ENCODE measurements around the gene CACYBP. TPM values are rescaled to one million over a fixed set of nuclear protein-coding genes. Genes with fewer than 3 reads are reported as not detected.
A peak's percentile ranks its signal among the peaks of the same experiment; 100 is the strongest.

Gene CACYBP
- total RNA-seq, 2 experiments from 2014 or later = 394 to 452 TPM

GRCh38 chr1:174974711-174975119 lies 25.0 kb upstream of the CACYBP start:
- no peaks in the 10 kb centered on the region for H3K9me3 Mint-ChIP-seq (ENCODE audit: low read depth)
- POLR2A ChIA-PET = no interaction called here
- H3K27me3 Mint-ChIP-seq = no peaks in the 10 kb centered on the region
- ATAC-seq = no peak
- intact Hi-C loops (cut with DNase I, micrococcal nuclease) = no loop called here
- H3K27ac Mint-ChIP-seq = no peak overlapping the region
- no peak for DNase-seq
- no peak overlapping the region for H3K4me3 Mint-ChIP-seq
- peaks cover 40% of the 10 kb centered on the region for H3K4me1 Mint-ChIP-seq
- CTCF ChIA-PET = interaction anchor here (1.1 to 1.6 kb wide), 2 partner anchors 8 to 203 kb away, joined by 3 to 4 read pairs; no protein-coding TSS in a partner anchor
- H3K36me3 Mint-ChIP-seq (ENCODE audit: low read depth) = peaks cover 14% of the 10 kb centered on the region

GRCh38 chr1:174975764-174976163 lies 24.0 kb upstream of the CACYBP start:
- intact Hi-C loops (cut with DNase I, micrococcal nuclease) = no loop called here
- DNase-seq (no peak), ATAC-seq (no peak)
- Mint-ChIP-seq H3K27ac (peak overlapping the region; percentile 28), H3K9me3 (ENCODE audit: low read depth) (no peaks in the 10 kb centered on the region), H3K4me3 (no peak overlapping the region), H3K4me1 (peaks cover 41% of the 10 kb centered on the region), H3K27me3 (no peaks in the 10 kb centered on the region), H3K36me3 (ENCODE audit: low read depth) (peaks cover 11% of the 10 kb centered on the region)
- POLR2A ChIA-PET = no interaction called here
- CTCF ChIA-PET = interaction anchor here (0.7 to 1.7 kb wide), 5 partner anchors 10 to 25 kb away, joined by 3 to 11 read pairs (median 4); no protein-coding TSS in a partner anchor

DNA sequence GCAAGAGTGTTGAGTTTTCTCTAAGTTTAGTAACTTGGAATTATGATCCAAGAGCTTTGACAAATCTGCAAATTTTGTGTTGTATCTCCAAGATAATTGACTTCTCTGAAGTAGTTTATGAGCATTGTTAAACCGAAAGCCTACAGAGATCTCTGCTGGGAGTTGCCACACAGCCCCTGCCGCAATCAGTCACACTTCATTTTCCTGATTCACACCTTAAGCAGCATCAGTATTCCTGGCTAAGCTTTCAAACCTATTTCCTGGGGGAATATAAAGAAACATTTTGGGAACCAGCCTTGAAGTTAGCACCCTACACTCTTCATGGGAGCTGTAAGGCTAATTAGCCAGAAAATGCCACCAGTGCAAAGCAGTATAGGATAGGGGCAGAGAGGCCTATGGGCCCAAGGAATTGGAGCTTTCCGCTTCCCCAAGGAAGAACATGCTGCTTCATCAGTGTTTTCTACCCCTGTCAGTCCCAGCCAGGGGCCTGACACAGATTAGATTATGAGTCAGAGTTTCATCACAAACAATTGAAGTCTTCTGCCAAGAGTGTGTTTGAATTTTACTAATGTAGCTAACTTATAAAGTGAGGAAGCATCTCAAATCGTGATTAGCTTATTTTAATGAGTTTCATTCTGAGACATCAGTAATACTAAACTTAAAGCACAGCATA lies 23.2 kb upstream of the CACYBP start:
- no peaks in the 10 kb centered on the region for H3K27me3 Mint-ChIP-seq
- peaks cover 11% of the 10 kb centered on the region for H3K36me3 Mint-ChIP-seq (ENCODE audit: low read depth)
- intact Hi-C loops (cut with DNase I, micrococcal nuclease) = no loop called here
- DNase-seq = peak; percentile 16
- H3K4me1 Mint-ChIP-seq = peaks cover 37% of the 10 kb centered on the region
- ATAC-seq = peak; percentile 94
- H3K27ac Mint-ChIP-seq = peak overlapping the region; percentile 49
- no peak overlapping the region for H3K4me3 Mint-ChIP-seq
- H3K9me3 Mint-ChIP-seq (ENCODE audit: low read depth) = no peaks in the 10 kb centered on the region
- CTCF ChIA-PET = interaction anchor here (0.7 to 1.7 kb wide), 5 partner anchors 10 to 34 kb away, joined by 3 to 11 read pairs (median 4); no protein-coding TSS in a partner anchor
- POLR2A ChIA-PET = interaction anchor here (1.0 kb wide), 2 partner anchors 8 to 11 kb away, joined by 3 read pairs; no protein-coding TSS in a partner anchor

- CTCF ChIA-PET = interaction anchor here (0.7 to 2.6 kb wide), 24 partner anchors 9 to 217 kb away, joined by 3 to 11 read pairs (median 4); no protein-coding TSS in a partner anchor
- Mint-ChIP-seq H3K4me1 (peaks cover 19% of the 10 kb centered on the region), H3K4me3 (no peak overlapping the region), H3K27me3 (no peaks in the 10 kb centered on the region), H3K9me3 (ENCODE audit: low read depth) (no peaks in the 10 kb centered on the region), H3K36me3 (ENCODE audit: low read depth) (peaks cover 20% of the 10 kb centered on the region), H3K27ac (no peak overlapping the region)
- intact Hi-C loops (cut with DNase I, micrococcal nuclease) = loop anchor here (1.0 to 5.0 kb wide), 4 partner anchors 14 to 726 kb away; no protein-coding TSS in a partner anchor
- peak; percentile 39 for ATAC-seq
- POLR2A ChIA-PET = interaction anchor here (1.0 kb wide), 1 partner anchor 16 kb away, joined by 3 read pairs; the partner anchor contains the start of gene CACYBP
- peak; percentile 44 for DNase-seq
Measured at GRCh38 chr1:174982971-174983689, 16.6 kb upstream of the CACYBP start.

- Mint-ChIP-seq H3K9me3 (ENCODE audit: low read depth) (no peaks in the 10 kb centered on the region), H3K27me3 (no peaks in the 10 kb centered on the region), H3K27ac (no peak overlapping the region), H3K4me1 (peaks cover 32% of the 10 kb centered on the region), H3K4me3 (no peak overlapping the region), H3K36me3 (ENCODE audit: low read depth) (peaks cover 23% of the 10 kb centered on the region)
- ATAC-seq (no peak), DNase-seq (no peak)
- intact Hi-C loops (cut with DNase I, micrococcal nuclease) = loop anchor here in 1 of 2 experiments (5.0 kb wide), 2 partner anchors 103 to 728 kb away; no protein-coding TSS in a partner anchor
- ChIA-PET POLR2A (no interaction called here), CTCF (interaction anchor here (0.8 to 1.6 kb wide), 6 partner anchors 14 to 723 kb away, joined by 3 to 10 read pairs (median 6); partner anchors contain the start of gene CACYBP)
Measured at GRCh38 chr1:174984952-174985351, 14.8 kb upstream of the CACYBP start.

DNA sequence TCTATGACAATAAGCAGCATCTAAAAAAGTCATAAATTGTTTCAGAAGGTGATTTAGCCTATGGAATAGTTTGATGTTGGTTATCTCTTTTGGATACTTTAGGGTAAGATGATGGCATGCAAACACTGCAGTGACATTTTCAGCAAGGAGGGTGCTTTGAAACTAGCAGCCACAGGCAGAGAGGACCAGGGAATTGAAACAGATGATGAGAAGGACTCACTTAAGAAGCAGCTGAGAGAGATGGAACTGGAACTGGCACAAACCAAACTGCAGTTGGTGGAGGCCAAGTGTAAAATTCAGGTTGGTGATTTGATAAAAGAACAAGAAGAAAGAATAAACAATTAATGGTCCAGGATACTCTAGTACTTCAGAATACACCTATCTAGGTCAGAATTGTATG lies 11.2 kb upstream of the CACYBP start:
- ATAC-seq = no peak
- no peak for DNase-seq
- Mint-ChIP-seq H3K4me1 (peaks cover 22% of the 10 kb centered on the region), H3K27ac (no peak overlapping the region), H3K27me3 (no peaks in the 10 kb centered on the region), H3K9me3 (ENCODE audit: low read depth) (no peaks in the 10 kb centered on the region), H3K4me3 (no peak overlapping the region), H3K36me3 (ENCODE audit: low read depth) (peaks cover 7% of the 10 kb centered on the region)
- intact Hi-C loops (cut with DNase I, micrococcal nuclease) = no loop called here
- CTCF ChIA-PET = interaction anchor here (1.2 to 1.9 kb wide), 2 partner anchors 10 to 219 kb away, joined by 3 to 9 read pairs; no protein-coding TSS in a partner anchor
- POLR2A ChIA-PET = no interaction called here

GRCh38 chr1:174988986-174989385 lies 10.8 kb upstream of the CACYBP start:
- no peaks in the 10 kb centered on the region for H3K27me3 Mint-ChIP-seq
- H3K4me3 Mint-ChIP-seq = no peak overlapping the region
- CTCF ChIA-PET = interaction anchor here (0.7 to 1.9 kb wide), 5 partner anchors 10 to 220 kb away, joined by 3 to 9 read pairs (median 3); no protein-coding TSS in a partner anchor
- H3K36me3 Mint-ChIP-seq (ENCODE audit: low read depth) = peaks cover 6% of the 10 kb centered on the region
- ATAC-seq (no peak), DNase-seq (no peak)
- intact Hi-C loops (cut with DNase I, micrococcal nuclease) = no loop called here
- no peaks in the 10 kb centered on the region for H3K9me3 Mint-ChIP-seq (ENCODE audit: low read depth)
- POLR2A ChIA-PET = no interaction called here
- H3K4me1 Mint-ChIP-seq = peaks cover 24% of the 10 kb centered on the region
- H3K27ac Mint-ChIP-seq = peak overlapping the region; percentile 90

DNA sequence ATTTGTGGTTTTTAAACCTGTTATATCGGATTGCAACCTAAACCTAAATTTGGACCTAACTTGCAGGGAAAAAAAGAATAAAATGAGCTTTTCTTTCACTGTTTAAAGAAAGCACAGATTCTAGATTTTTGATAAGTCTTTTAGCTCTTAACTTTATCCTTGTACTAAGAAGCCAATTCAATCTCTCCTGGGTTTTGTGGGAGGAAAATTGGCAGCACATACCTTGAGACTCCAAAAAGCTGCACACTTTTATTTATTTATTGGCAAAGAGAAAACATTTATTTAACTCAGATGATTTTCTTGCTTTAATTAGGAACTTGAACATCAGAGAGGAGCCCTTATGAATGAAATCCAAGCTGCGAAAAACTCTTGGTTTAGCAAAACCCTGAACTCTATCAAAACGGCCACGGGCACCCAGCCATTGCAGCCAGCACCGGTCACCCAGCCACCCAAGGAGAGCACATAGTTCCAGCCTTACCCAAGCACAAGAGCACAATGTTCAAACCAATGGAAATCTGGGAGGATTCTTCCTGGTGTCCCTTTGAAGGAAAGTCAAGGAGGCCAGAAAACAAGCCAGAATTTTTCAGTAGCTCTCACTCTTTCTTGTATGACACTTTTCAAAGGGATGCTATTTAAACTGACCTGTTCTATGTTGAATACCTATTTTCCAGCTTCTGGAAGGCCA lies 10.1 kb upstream of the CACYBP start:
- Mint-ChIP-seq H3K4me1 (peaks cover 25% of the 10 kb centered on the region), H3K9me3 (ENCODE audit: low read depth) (no peaks in the 10 kb centered on the region), H3K36me3 (ENCODE audit: low read depth) (peaks cover 6% of the 10 kb centered on the region), H3K4me3 (peak overlapping the region; percentile 62), H3K27ac (peak overlapping the region; percentile 90), H3K27me3 (no peaks in the 10 kb centered on the region)
- intact Hi-C loops (cut with DNase I, micrococcal nuclease) = loop anchor here in 1 of 2 experiments (1.0 to 2.0 kb wide), 2 partner anchors 10 to 21 kb away; partner anchors contain the start of gene CACYBP
- ATAC-seq (no peak), DNase-seq (no peak)
- POLR2A ChIA-PET = no interaction called here
- CTCF ChIA-PET = interaction anchor here (0.7 to 1.9 kb wide), 8 partner anchors 9 to 244 kb away, joined by 3 to 9 read pairs (median 3); no protein-coding TSS in a partner anchor

DNA sequence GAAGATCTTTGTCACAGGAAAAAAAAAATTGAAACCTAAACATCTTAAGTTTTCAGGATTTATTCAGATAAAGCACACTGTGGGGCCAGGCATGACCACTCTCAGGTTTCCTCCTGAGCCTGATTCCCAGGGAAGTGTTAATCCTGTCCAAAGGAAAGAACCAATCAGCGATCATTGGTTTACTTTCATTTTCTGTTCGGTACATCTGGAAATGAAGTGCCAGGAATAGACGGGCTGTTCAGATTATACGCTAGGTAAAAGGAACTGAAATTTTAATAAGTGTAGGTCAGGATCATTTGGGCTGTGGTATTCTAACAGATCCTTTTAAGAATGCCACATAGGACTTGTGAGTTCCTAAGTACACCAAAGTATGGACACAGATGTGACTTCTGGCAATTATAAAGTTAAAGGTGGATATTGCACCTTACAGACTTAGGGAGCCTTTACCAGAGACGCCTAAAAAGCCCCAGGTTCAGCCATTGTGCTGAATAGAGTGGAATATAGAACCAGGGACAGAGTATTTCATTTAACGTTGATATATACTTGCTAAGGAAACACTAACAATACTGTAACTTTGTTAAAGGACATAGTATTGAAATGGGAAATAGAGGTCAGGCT lies 9.3 kb upstream of the CACYBP start:
- DNase-seq (no peak), ATAC-seq (peak; percentile 72)
- Mint-ChIP-seq H3K36me3 (ENCODE audit: low read depth) (peaks cover 6% of the 10 kb centered on the region), H3K4me1 (peaks cover 23% of the 10 kb centered on the region), H3K27me3 (no peaks in the 10 kb centered on the region), H3K27ac (peak overlapping the region; percentile 88), H3K9me3 (ENCODE audit: low read depth) (no peaks in the 10 kb centered on the region), H3K4me3 (peak overlapping the region; percentile 76)
- ChIA-PET CTCF (interaction anchor here (0.9 to 1.9 kb wide), 6 partner anchors 8 to 245 kb away, joined by 3 to 9 read pairs (median 4); no protein-coding TSS in a partner anchor), POLR2A (no interaction called here)
- intact Hi-C loops (cut with DNase I, micrococcal nuclease) = loop anchor here in 1 of 2 experiments (1.0 to 2.0 kb wide), 2 partner anchors 9 to 22 kb away; partner anchors contain the start of gene CACYBP

GRCh38 chr1:174991473-174991872 lies 8.3 kb upstream of the CACYBP start:
- ATAC-seq (no peak), DNase-seq (no peak)
- Mint-ChIP-seq H3K27me3 (no peaks in the 10 kb centered on the region), H3K4me1 (peaks cover 23% of the 10 kb centered on the region), H3K9me3 (ENCODE audit: low read depth) (no peaks in the 10 kb centered on the region), H3K36me3 (ENCODE audit: low read depth) (peaks cover 8% of the 10 kb centered on the region), H3K27ac (no peak overlapping the region), H3K4me3 (no peak overlapping the region)
- intact Hi-C loops (cut with DNase I, micrococcal nuclease) = loop anchor here in 1 of 2 experiments (2.0 kb wide), 1 partner anchor 23 kb away; no protein-coding TSS in a partner anchor
- POLR2A ChIA-PET = no interaction called here
- CTCF ChIA-PET = interaction anchor here (0.7 to 1.7 kb wide), 3 partner anchors 8 to 234 kb away, joined by 4 to 11 read pairs (median 4); no protein-coding TSS in a partner anchor

Measured in activated CD4-positive, alpha-beta T cell treated with anti-CD3 and anti-CD28 coated beads for 36 hours (primary cell).